NCI-H526 treated with DMSO at 0.1 percent for 48 hours (cell line): ENCODE results near the gene PTPRD.

Source experiments
- DNase-seq: peaks from one replicate; lab custom pipeline; 2025; lab: John Stamatoyannopoulos, UW

Gene PTPRD

GRCh38 chr9:8684978-8685708 is 1927.7 kb downstream of the PTPRD start:
- no peak for DNase-seq

GRCh38 chr9:8683496-8683895 is 1929.3 kb downstream of the PTPRD start:
- DNase-seq = no peak

- no peak for DNase-seq
Measured at GRCh38 chr9:8680658-8681057, 1932.1 kb downstream of the PTPRD start.

GRCh38 chr9:8680157-8680556 is 1932.6 kb downstream of the PTPRD start:
- DNase-seq = no peak

GRCh38 chr9:8679371-8679822 is 1933.4 kb downstream of the PTPRD start:
- no peak for DNase-seq

GRCh38 chr9:8677741-8678140 is 1935.1 kb downstream of the PTPRD start:
- DNase-seq = no peak

GRCh38 chr9:8674536-8674935 is 1938.3 kb downstream of the PTPRD start:
- no peak for DNase-seq

- no peak for DNase-seq
Measured at GRCh38 chr9:8673830-8674229, 1939.0 kb downstream of the PTPRD start.

- no peak for DNase-seq
Measured at GRCh38 chr9:8670751-8671150, 1942.1 kb downstream of the PTPRD start.

- no peak for DNase-seq
Measured at GRCh38 chr9:8668751-8669150, 1944.1 kb downstream of the PTPRD start.

- DNase-seq = no peak
Measured at GRCh38 chr9:8668231-8668630, 1944.6 kb downstream of the PTPRD start.

- DNase-seq = no peak
Measured at GRCh38 chr9:8666060-8666459, 1946.7 kb downstream of the PTPRD start.

GRCh38 chr9:8660383-8660782 is 1952.4 kb downstream of the PTPRD start:
- peak; percentile 18 for DNase-seq

GRCh38 chr9:8659108-8659507 is 1953.7 kb downstream of the PTPRD start:
- DNase-seq = no peak

- no peak for DNase-seq
Measured at GRCh38 chr9:8655071-8655470, 1957.7 kb downstream of the PTPRD start.

- no peak for DNase-seq
Measured at GRCh38 chr9:8653855-8654254, 1958.9 kb downstream of the PTPRD start.

GRCh38 chr9:8653111-8653510 is 1959.7 kb downstream of the PTPRD start:
- no peak for DNase-seq

GRCh38 chr9:8652255-8652654 is 1960.5 kb downstream of the PTPRD start:
- DNase-seq = no peak

GRCh38 chr9:8651846-8652215 is 1961.0 kb downstream of the PTPRD start:
- DNase-seq = no peak

GRCh38 chr9:8651070-8651845 is 1961.5 kb downstream of the PTPRD start:
- DNase-seq = no peak

GRCh38 chr9:8649807-8650206 is 1963.0 kb downstream of the PTPRD start:
- DNase-seq = no peak

GRCh38 chr9:8649160-8649559 is 1963.6 kb downstream of the PTPRD start:
- no peak for DNase-seq

- DNase-seq = peak; percentile 41
Measured at GRCh38 chr9:8648271-8648845, 1964.4 kb downstream of the PTPRD start.
